Stimulated activated CD8-positive, alpha-beta memory T cell treated with anti-CD3 and anti-CD28 coated beads, Interleukin-12 subunit alpha, Interleukin-12 subunit beta, amount 100 ng/mL, for 24 hours (primary cell): ENCODE measurements around the gene SOS2.
A peak's percentile ranks its signal among the peaks of the same experiment; 100 is the strongest.

ENCODE experiments used
- DNase-seq: peaks from one replicate; pipeline ENCODE4 v3.0.0-alpha.2; 2020; ENCODE audit errors: extremely low read depth

SOS2 gene

GRCh38 chr14:50231475-50232275 is at the start of gene SOS2:
Gene SOS2 (minus strand): TSS chr14:50231578. CDS start chr14:50231283, 295 bp downstream.
- peak; percentile 44 for DNase-seq

- no peak for DNase-seq
Observed at GRCh38 chr14:50272498-50272897, 41.1 kb upstream of the SOS2 start.

GRCh38 chr14:50270932-50271331 is 39.6 kb upstream of the SOS2 start:
- no peak for DNase-seq

GRCh38 chr14:50265029-50265428 is 33.7 kb upstream of the SOS2 start:
- no peak for DNase-seq

- DNase-seq, result no peak
Observed at GRCh38 chr14:50263321-50263720, 31.9 kb upstream of the SOS2 start.

- DNase-seq, result no peak
Observed at GRCh38 chr14:50262865-50263264, 31.5 kb upstream of the SOS2 start.

- DNase-seq, result no peak
Observed at GRCh38 chr14:50260511-50260910, 29.1 kb upstream of the SOS2 start.

GRCh38 chr14:50260072-50260471 is 28.7 kb upstream of the SOS2 start:
- no peak for DNase-seq

- no peak for DNase-seq
Observed at GRCh38 chr14:50257732-50258131, 26.4 kb upstream of the SOS2 start.

GRCh38 chr14:50254248-50254647 is 22.9 kb upstream of the SOS2 start:
- no peak for DNase-seq

GRCh38 chr14:50249136-50249775 is 17.9 kb upstream of the SOS2 start:
- DNase-seq, result no peak

GRCh38 chr14:50247245-50247644 is 15.9 kb upstream of the SOS2 start:
- DNase-seq, result no peak

GRCh38 chr14:50242566-50243310 is 11.4 kb upstream of the SOS2 start:
- DNase-seq, result no peak

GRCh38 chr14:50242096-50242495 is 10.7 kb upstream of the SOS2 start:
- DNase-seq, result no peak

- DNase-seq, result no peak
Observed at GRCh38 chr14:50237427-50237826, 6.0 kb upstream of the SOS2 start.

GRCh38 chr14:50233951-50234250 is 2.5 kb upstream of the SOS2 start:
- no peak for DNase-seq

GRCh38 chr14:50233166-50233950 is 2.0 kb upstream of the SOS2 start:
- no peak for DNase-seq

GRCh38 chr14:50232276-50232642 is 881 bp upstream of the SOS2 start:
- no peak for DNase-seq

GRCh38 chr14:50230701-50231474 is 490 bp downstream of the SOS2 start:
- no peak for DNase-seq

GRCh38 chr14:50230401-50230700 is 1.0 kb downstream of the SOS2 start:
- no peak for DNase-seq

- no peak for DNase-seq
Observed at GRCh38 chr14:50229681-50230080, 1.7 kb downstream of the SOS2 start.

- DNase-seq, result no peak
Observed at GRCh38 chr14:50228313-50228712, 3.1 kb downstream of the SOS2 start.
